Stimulated activated naive B cell treated with anti-CD40 and anti-IgM and Interleukin-4, amounts not matched to agents 10 μg/mL and 1 μg/mL and 100 μg/mL, for 72 hours (primary cell): ENCODE results near the gene KRT36.

Experiments used
- ATAC-seq, 2 donors: fragments of 150-1000 bp; cut with Tn5 transposase; replicated peaks; 2 replicates each; pipeline ENCODE4 v1.10.0; 2021; ENCODE audit warnings: moderate library complexity in 1 of 2
- DNase-seq: peaks from one replicate; pipeline ENCODE4 v3.0.0; 2021
- H3K27ac Mint-ChIP-seq: one replicate; pipeline ENCODE4 v1.8.0; 2022; ENCODE audit warnings: mild to moderate bottlenecking, mixed read lengths
- H3K27me3 Mint-ChIP-seq, 2 donors: one replicate each; pipeline ENCODE4 v1.8.0; 2022; ENCODE audit warnings: mixed read lengths in 2 of 2
- H3K36me3 Mint-ChIP-seq, 2 donors: one replicate each; pipeline ENCODE4 v1.8.0; 2022; ENCODE audit warnings: mixed read lengths in 2 of 2, mild to moderate bottlenecking in 1 of 2
- H3K4me1 Mint-ChIP-seq, 2 donors: one replicate each; pipeline ENCODE4 v1.8.0; 2022; ENCODE audit warnings: mixed read lengths in 2 of 2, mild to moderate bottlenecking in 1 of 2
- H3K4me3 Mint-ChIP-seq, 2 donors: one replicate each; pipeline ENCODE4 v1.8.0; 2022; ENCODE audit warnings: mild to moderate bottlenecking in 2 of 2, mixed read lengths in 2 of 2, moderate library complexity in 1 of 2
- H3K9me3 Mint-ChIP-seq, 2 donors: one replicate each; pipeline ENCODE4 v1.8.0; 2022; ENCODE audit warnings: mixed read lengths in 2 of 2, mild to moderate bottlenecking in 1 of 2

The KRT36 gene

GRCh38 chr17:41437254-41437653, 52.5 kb downstream of the KRT36 start:
- H3K36me3 Mint-ChIP-seq, result no peaks in the 10 kb centered on the region
- H3K27me3 Mint-ChIP-seq, result peaks cover 29 to 45% of the 10 kb centered on the region in 2 donors
- H3K4me3 Mint-ChIP-seq, result no peak overlapping the region
- H3K27ac Mint-ChIP-seq, result no peak overlapping the region
- DNase-seq (no peak), ATAC-seq (no peak)
- H3K4me1 Mint-ChIP-seq, result no peaks in the 10 kb centered on the region
- no peaks in the 10 kb centered on the region for H3K9me3 Mint-ChIP-seq
